NOMO-1 (cell line): ENCODE results near the gene ASB12.
"Not testable (repeated sequence)": the region's sequence is repeated elsewhere in the genome, so short reads cannot be mapped to it uniquely, and the experiment has no call there.

Experiments
- DNase-seq, 2 experiments: peaks; one replicate each; lab custom pipeline; 2025; ENCODE audit not compliant: unreplicated experiment in 2 of 2; lab: John Stamatoyannopoulos, UW

Gene ASB12

GRCh38 chrX:64230123-64230970 lies at the start of gene ASB12:
Gene ASB12 (minus strand): TSS chrX:64230607. CDS start chrX:64225650, 4,957 bp downstream.
- DNase-seq = no peak

GRCh38 chrX:64265265-64265664 lies 34.9 kb upstream of the ASB12 start:
- no peak for DNase-seq

GRCh38 chrX:64229154-64229553 lies 1.3 kb downstream of the ASB12 start:
- no peak for DNase-seq

- no peak for DNase-seq
Observed at GRCh38 chrX:64218023-64218422, 12.4 kb downstream of the ASB12 start.

GRCh38 chrX:64213989-64214388 lies 16.4 kb downstream of the ASB12 start:
- DNase-seq = not testable (repeated sequence)

GRCh38 chrX:64206556-64207162 lies 23.7 kb downstream of the ASB12 start:
- no peak for DNase-seq

GRCh38 chrX:64205735-64206501 lies 24.5 kb downstream of the ASB12 start:
- DNase-seq = peak; percentile 78 to 91

- peak; percentile 59 to 69 for DNase-seq
Observed at GRCh38 chrX:64205441-64205734, 25.0 kb downstream of the ASB12 start, which contains the start of gene AMER1. Gene AMER1 (minus strand): TSS chrX:64205708. CDS start chrX:64193286, 12,422 bp downstream.

- no peak for DNase-seq
Observed at GRCh38 chrX:64204701-64205440, 25.5 kb downstream of the ASB12 start.

GRCh38 chrX:64204252-64204651 lies 26.2 kb downstream of the ASB12 start:
- no peak for DNase-seq

GRCh38 chrX:64202808-64203325 lies 27.5 kb downstream of the ASB12 start:
- no peak for DNase-seq

GRCh38 chrX:64198036-64198435 lies 32.4 kb downstream of the ASB12 start:
- no peak for DNase-seq

- DNase-seq = no peak
Observed at GRCh38 chrX:64196606-64197005, 33.8 kb downstream of the ASB12 start.

GRCh38 chrX:64195862-64196261 lies 34.5 kb downstream of the ASB12 start:
- DNase-seq = no peak

GRCh38 chrX:64192673-64193072 lies 37.7 kb downstream of the ASB12 start:
- no peak for DNase-seq

GRCh38 chrX:64192040-64192439 lies 38.4 kb downstream of the ASB12 start:
- DNase-seq = no peak

- DNase-seq = no peak
Observed at GRCh38 chrX:64191281-64192010, 39.0 kb downstream of the ASB12 start.

GRCh38 chrX:64190136-64190740 lies 40.2 kb downstream of the ASB12 start:
- DNase-seq = no peak

GRCh38 chrX:64188901-64189300 lies 41.5 kb downstream of the ASB12 start:
- no peak for DNase-seq

- DNase-seq = no peak
Observed at GRCh38 chrX:64187762-64188150, 42.7 kb downstream of the ASB12 start.
